Keratinocyte (primary cell): ENCODE results near the gene RFC5. TPM values are rescaled to one million over a fixed set of nuclear protein-coding genes. Genes with fewer than 3 reads are reported as not detected.

Source experiments
- DNase-seq: peaks from one replicate; pipeline ENCODE4 v3.0.0-alpha.2; 2011; ENCODE audit warnings: low read depth, missing footprints, low spot score
- FAIRE-seq: peaks from 2 replicates; lab custom pipeline; 2011; peaks lifted over from hg19 to GRCh38; lab: Jason Lieb, UNC
- H2AFZ ChIP-seq: 2 replicates; pipeline ENCODE4 v1.6.0; 2012; ENCODE audit warnings: low read length, control low read depth, inconsistent platforms; ENCODE audit not compliant: control insufficient read depth
- H3K27ac ChIP-seq: 2 replicates; pipeline ENCODE4 v1.5.1; 2011; ENCODE audit warnings: low read length; ENCODE audit not compliant: control insufficient read depth, insufficient read depth
- H3K27me3 ChIP-seq: 3 replicates; pipeline ENCODE4 v1.6.0; 2011; ENCODE audit warnings: low read length; ENCODE audit not compliant: control insufficient read depth, insufficient read depth; ENCODE audit errors: extremely low read depth
- H3K36me3 ChIP-seq, 2 experiments: 2 replicates in 1 of 2; 3 replicates in 1 of 2; pipeline ENCODE4 v1.5.1; 2011; ENCODE audit warnings: low read length in 2 of 2, mild to moderate bottlenecking in 1 of 2; ENCODE audit not compliant: control insufficient read depth in 2 of 2, insufficient read depth in 2 of 2; ENCODE audit errors: extremely low read depth in 1 of 2
- H3K4me1 ChIP-seq: 3 replicates; pipeline ENCODE4 v1.5.1; 2011; ENCODE audit warnings: low read length; ENCODE audit not compliant: control insufficient read depth, insufficient read depth; ENCODE audit errors: extremely low read depth
- H3K4me2 ChIP-seq: 3 replicates; pipeline ENCODE4 v1.6.0; 2011; ENCODE audit warnings: low read depth, low read length; ENCODE audit not compliant: control insufficient read depth, insufficient read depth; ENCODE audit errors: extremely low read depth
- H3K4me3 ChIP-seq, 3 experiments: fragments of 200-600 bp in 1 of 3; sonication (generic) in 1 of 3; 2 replicates in 2 of 3; 3 replicates in 1 of 3; pipeline ENCODE4 v1.5.1; 2011 to 2016; ENCODE audit warnings: low read length in 3 of 3, mild to moderate bottlenecking in 3 of 3, control low read depth in 2 of 3, inconsistent platforms in 1 of 3, low read depth in 1 of 3, mixed read lengths in 1 of 3, mixed run types in 1 of 3, moderate library complexity in 1 of 3; ENCODE audit not compliant: control insufficient read depth in 2 of 3, insufficient read depth in 2 of 3; ENCODE audit errors: extremely low read depth in 1 of 3
- H3K79me2 ChIP-seq: 2 replicates; pipeline ENCODE4 v1.6.0; 2012; ENCODE audit warnings: low read length; ENCODE audit not compliant: control insufficient read depth, insufficient read depth
- H3K9ac ChIP-seq: 3 replicates; pipeline ENCODE4 v1.6.0; 2011; ENCODE audit warnings: low read length; ENCODE audit not compliant: control insufficient read depth, insufficient read depth; ENCODE audit errors: extremely low read depth
- H3K9me1 ChIP-seq: 3 replicates; pipeline ENCODE4 v1.6.0; 2011; ENCODE audit warnings: low read length; ENCODE audit not compliant: control insufficient read depth, insufficient read depth; ENCODE audit errors: extremely low read depth
- H3K9me3 ChIP-seq: 2 replicates; pipeline ENCODE4 v1.5.1; 2012; ENCODE audit warnings: low read depth, low read length; ENCODE audit not compliant: control insufficient read depth
- H4K20me1 ChIP-seq: 3 replicates; pipeline ENCODE4 v1.6.0; 2011; ENCODE audit warnings: low read length; ENCODE audit not compliant: control insufficient read depth, insufficient read depth; ENCODE audit errors: extremely low read depth
- CTCF ChIP-seq, 3 experiments: IDR thresholded peaks in 1 of 3; conservative IDR thresholded peaks in 1 of 3; optimal IDR thresholded peaks in 1 of 3; 2 replicates in 2 of 3; 3 replicates in 1 of 3; pipeline versions ENCODE3 to v1.5.1; 2011; ENCODE audit warnings: low read length in 3 of 3, mild to moderate bottlenecking in 3 of 3, moderate library complexity in 2 of 3, control low read depth in 1 of 3, inconsistent platforms in 1 of 3; ENCODE audit not compliant: insufficient read depth in 2 of 3; ENCODE audit errors: extremely low read depth in 1 of 3
- EZH2 ChIP-seq: IDR thresholded peaks from one replicate; pipeline ENCODE4 v1.6.1; 2012; ENCODE audit warnings: inconsistent platforms, mild to moderate bottlenecking, low read length, moderate library complexity
- dilution Hi-C: fragments of 300-500 bp; cut with MboI; formaldehyde crosslinking; loops from one replicate; pipeline ENCODE4 v1.7.0; 2020; ENCODE audit warnings: low sequenced_read_pairs; ENCODE audit not compliant: extremely low pct_ligation_motif_present
- polyA plus RNA-seq, 5 experiments: library from polyadenylated mRNA; depleted of rRNA in 3 of 5; stranded (reverse) in 3 of 5; stranded (forward) in 1 of 5; unstranded in 1 of 5; fragments of >200 nt; gene quantifications; 1 replicate in 1 of 5; 2 replicates in 3 of 5; 3 replicates in 1 of 5; pipeline versions ENCODE4 v1.2.1 to v1.2.3, GENCODE V29; 2011 to 2012; ENCODE audit warnings: missing spikeins in 2 of 5, low read depth in 1 of 5, low replicate concordance in 1 of 5

RFC5 gene
- polyA plus RNA-seq, 1 donor (not counting 4 experiments of a cell fraction or from before 2014, with no cell fraction given): 24.0 TPM

- Histone ChIP-seq H3K4me2 (no peak overlapping the region), H4K20me1 (no peaks in the 10 kb centered on the region)
Observed at GRCh38 chr12:117977373-117977772, 39.1 kb upstream of the RFC5 start.

GRCh38 chr12:117980616-117981015, 35.9 kb upstream of the RFC5 start:
- Histone ChIP-seq H3K9ac (no peak overlapping the region), H2AFZ (no peak overlapping the region), H3K79me2 (no peaks in the 10 kb centered on the region), H3K27me3 (no peaks in the 10 kb centered on the region), H3K4me1 (peaks cover 9% of the 10 kb centered on the region), H3K9me3 (no peaks in the 10 kb centered on the region), H3K27ac (no peak overlapping the region), H3K36me3 (no peaks in the 10 kb centered on the region), H3K9me1 (no peaks in the 10 kb centered on the region), H3K4me2 (no peak overlapping the region), H3K4me3 (no peak overlapping the region), H4K20me1 (no peaks in the 10 kb centered on the region)
- DNase-seq: no peak
- TF ChIP-seq CTCF (optimal IDR thresholded peaks at IDR 0.05 in 1 of 3, IDR thresholded peaks at IDR 0.05 in 1 of 3, conservative IDR thresholded peaks at IDR 0.05 in 1 of 3; ENCODE audit: extremely low read depth in 1 of 3, insufficient read depth in 2 of 3, low read length in 3 of 3) (no peak), EZH2 (no peak)
- FAIRE-seq: no peak
- dilution Hi-C loops: no loop called here

More at GRCh38 chr12:117977373-117977772, 39.1 kb upstream of the RFC5 start:
- no peaks in the 10 kb centered on the region for H3K36me3 ChIP-seq
- no peaks in the 10 kb centered on the region for H3K4me1 ChIP-seq
- H3K9me3 ChIP-seq: no peaks in the 10 kb centered on the region
- FAIRE-seq (no peak), DNase-seq (no peak)
- H3K9me1 ChIP-seq: no peaks in the 10 kb centered on the region
- H3K27me3 ChIP-seq: no peaks in the 10 kb centered on the region
- no peak overlapping the region for H3K4me3 ChIP-seq
- H3K27ac ChIP-seq: no peak overlapping the region
- H2AFZ ChIP-seq: no peak overlapping the region
- TF ChIP-seq EZH2 (no peak), CTCF (optimal IDR thresholded peaks at IDR 0.05 in 1 of 3, IDR thresholded peaks at IDR 0.05 in 1 of 3, conservative IDR thresholded peaks at IDR 0.05 in 1 of 3; ENCODE audit: extremely low read depth in 1 of 3, insufficient read depth in 2 of 3, low read length in 3 of 3) (no peak)
- dilution Hi-C loops: no loop called here
- no peaks in the 10 kb centered on the region for H3K79me2 ChIP-seq
- no peak overlapping the region for H3K9ac ChIP-seq
